Measurements from ENCODE around the gene LRRK1. TPM values are rescaled to one million over a fixed set of nuclear protein-coding genes. Genes with fewer than 3 reads are reported as not detected.

LRRK1 gene
- total and polyA plus RNA-seq, 2 of the 13 experiments (the other 11 are each of a cell fraction or from before 2014, with no cell fraction given), result 0.13 to 1.2 TPM

DNA sequence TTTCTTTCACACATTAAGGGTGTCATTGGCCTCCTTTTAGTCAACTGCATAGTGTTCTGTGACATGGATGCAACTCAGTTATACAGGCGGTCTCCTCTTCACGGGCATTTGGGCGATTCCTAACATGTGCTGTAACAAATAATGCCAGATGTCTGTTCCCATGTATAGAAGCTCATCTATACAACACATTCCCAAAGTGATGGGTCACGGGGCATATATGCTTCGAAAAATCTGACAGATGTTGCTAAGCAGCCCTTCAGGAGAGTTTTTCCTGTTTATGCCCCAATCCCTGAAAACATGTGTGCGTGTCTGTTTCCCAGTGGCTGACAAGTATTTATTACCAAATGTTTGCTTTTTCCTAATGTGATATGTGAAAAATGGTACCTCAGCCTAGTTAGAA, 25.8 kb downstream of the LRRK1 start:
- POLR2A ChIA-PET, result no interaction called here
- TF ChIP-seq KMT2A (CRISPR knock-in tag; IDR thresholded peaks at IDR 0.05) (no peak), ZNF253 (CRISPR knock-in tag; IDR thresholded peaks at IDR 0.05; ENCODE audit: borderline replicate concordance) (no peak), MEF2D (CRISPR knock-in tag; IDR thresholded peaks at IDR 0.05) (no peak), HNF4A (CRISPR knock-in tag; IDR thresholded peaks at IDR 0.05) (no peak), HNRNPUL1 (IDR thresholded peaks at IDR 0.05; ENCODE audit: low read depth, low read length) (no peak), CBFB (CRISPR knock-in tag; IDR thresholded peaks at IDR 0.05) (no peak), BRCA1 (CRISPR knock-in tag; IDR thresholded peaks at IDR 0.05) (no peak), ERF (CRISPR knock-in tag; IDR thresholded peaks at IDR 0.05) (no peak), EED (CRISPR knock-in tag; IDR thresholded peaks at IDR 0.05) (no peak), ZNF737 (CRISPR knock-in tag; IDR thresholded peaks at IDR 0.05; ENCODE audit: borderline replicate concordance) (no peak), SALL1 (CRISPR knock-in tag; IDR thresholded peaks at IDR 0.05) (no peak), DNMT3B (CRISPR knock-in tag; conservative IDR thresholded peaks at IDR 0.05) (no peak), ZSCAN21 (CRISPR knock-in tag; IDR thresholded peaks at IDR 0.05; ENCODE audit: borderline replicate concordance) (no peak), ZNF75D (CRISPR knock-in tag; IDR thresholded peaks at IDR 0.05; ENCODE audit: borderline replicate concordance) (no peak), THRA (CRISPR knock-in tag; IDR thresholded peaks at IDR 0.05; ENCODE audit: borderline replicate concordance) (no peak), FOXP1 (IDR thresholded peaks at IDR 0.05) (no peak), FOXP1 (CRISPR knock-in tag; IDR thresholded peaks at IDR 0.05) (no peak)
- TF ChIP-seq, protein P1, sequence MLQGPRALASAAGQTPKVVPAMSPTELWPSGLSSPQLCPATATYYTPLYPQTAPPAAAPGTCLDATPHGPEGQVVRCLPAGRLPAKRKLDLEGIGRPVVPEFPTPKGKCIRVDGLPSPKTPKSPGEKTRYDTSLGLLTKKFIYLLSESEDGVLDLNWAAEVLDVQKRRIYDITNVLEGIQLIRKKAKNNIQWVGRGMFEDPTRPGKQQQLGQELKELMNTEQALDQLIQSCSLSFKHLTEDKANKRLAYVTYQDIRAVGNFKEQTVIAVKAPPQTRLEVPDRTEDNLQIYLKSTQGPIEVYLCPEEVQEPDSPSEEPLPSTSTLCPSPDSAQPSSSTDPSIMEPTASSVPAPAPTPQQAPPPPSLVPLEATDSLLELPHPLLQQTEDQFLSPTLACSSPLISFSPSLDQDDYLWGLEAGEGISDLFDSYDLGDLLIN (CRISPR knock-in tag; IDR thresholded peaks at IDR 0.05; ENCODE audit: borderline replicate concordance), result no peak
- TF ChIP-seq, protein P2, sequence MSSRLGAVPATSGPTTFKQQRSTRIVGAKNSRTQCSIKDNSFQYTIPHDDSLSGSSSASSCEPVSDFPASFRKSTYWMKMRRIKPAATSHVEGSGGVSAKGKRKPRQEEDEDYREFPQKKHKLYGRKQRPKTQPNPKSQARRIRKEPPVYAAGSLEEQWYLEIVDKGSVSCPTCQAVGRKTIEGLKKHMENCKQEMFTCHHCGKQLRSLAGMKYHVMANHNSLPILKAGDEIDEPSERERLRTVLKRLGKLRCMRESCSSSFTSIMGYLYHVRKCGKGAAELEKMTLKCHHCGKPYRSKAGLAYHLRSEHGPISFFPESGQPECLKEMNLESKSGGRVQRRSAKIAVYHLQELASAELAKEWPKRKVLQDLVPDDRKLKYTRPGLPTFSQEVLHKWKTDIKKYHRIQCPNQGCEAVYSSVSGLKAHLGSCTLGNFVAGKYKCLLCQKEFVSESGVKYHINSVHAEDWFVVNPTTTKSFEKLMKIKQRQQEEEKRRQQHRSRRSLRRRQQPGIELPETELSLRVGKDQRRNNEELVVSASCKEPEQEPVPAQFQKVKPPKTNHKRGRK (CRISPR knock-in tag; IDR thresholded peaks at IDR 0.05), result no peak
- TF ChIP-seq, protein P3, sequence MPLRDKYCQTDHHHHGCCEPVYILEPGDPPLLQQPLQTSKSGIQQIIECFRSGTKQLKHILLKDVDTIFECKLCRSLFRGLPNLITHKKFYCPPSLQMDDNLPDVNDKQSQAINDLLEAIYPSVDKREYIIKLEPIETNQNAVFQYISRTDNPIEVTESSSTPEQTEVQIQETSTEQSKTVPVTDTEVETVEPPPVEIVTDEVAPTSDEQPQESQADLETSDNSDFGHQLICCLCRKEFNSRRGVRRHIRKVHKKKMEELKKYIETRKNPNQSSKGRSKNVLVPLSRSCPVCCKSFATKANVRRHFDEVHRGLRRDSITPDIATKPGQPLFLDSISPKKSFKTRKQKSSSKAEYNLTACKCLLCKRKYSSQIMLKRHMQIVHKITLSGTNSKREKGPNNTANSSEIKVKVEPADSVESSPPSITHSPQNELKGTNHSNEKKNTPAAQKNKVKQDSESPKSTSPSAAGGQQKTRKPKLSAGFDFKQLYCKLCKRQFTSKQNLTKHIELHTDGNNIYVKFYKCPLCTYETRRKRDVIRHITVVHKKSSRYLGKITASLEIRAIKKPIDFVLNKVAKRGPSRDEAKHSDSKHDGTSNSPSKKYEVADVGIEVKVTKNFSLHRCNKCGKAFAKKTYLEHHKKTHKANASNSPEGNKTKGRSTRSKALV (CRISPR knock-in tag; IDR thresholded peaks at IDR 0.05), result no peak
- peaks cover 1 to 51% of the 10 kb centered on the region in 2 experiments; a peak in 3 of 5 replicates for H3K27me3 ChIP-seq (ENCODE audit: control insufficient read depth in 1 of 2, insufficient read depth in 2 of 2, low read length in 2 of 2)
- WGBS (ENCODE audit: low lambda C conversion rate), result 0% methylated on average over 6 of the region's 6 CpGs
- no peaks in the 10 kb centered on the region for H3K79me2 ChIP-seq (ENCODE audit: insufficient read depth, low read length)
- no peak overlapping the region for H2AFZ ChIP-seq (ENCODE audit: low read length)
- no peaks in the 10 kb centered on the region for H3K9me3 ChIP-seq (ENCODE audit: low read length)
- no peaks in the 10 kb centered on the region for H3K4me1 ChIP-seq (ENCODE audit: insufficient read depth, low read length)
- no peak for ATAC-seq
- H3K4me2 ChIP-seq (ENCODE audit: low read depth, low read length), result no peak overlapping the region
- H3K9ac ChIP-seq (ENCODE audit: insufficient read depth, low read depth, low read length), result no peak overlapping the region
- DNase-seq (ENCODE audit: low spot score), result no peak
- H3K27ac ChIP-seq (ENCODE audit: extremely low read length, insufficient read depth, low read length), result no peak overlapping the region
- FAIRE-seq, result no peak
- CTCF ChIA-PET (ENCODE audit: low intra/inter-chr PET ratio, low total read pairs), result no interaction called here
- intact Hi-C loops (cut with micrococcal nuclease; ENCODE audit: unreplicated experiment) (no loop called here), in situ Hi-C loops (cut with HindIII; ENCODE audit: extremely low pct_ligation_motif_present, low pct_unique_long_range_greater_than_20kb) (no loop called here)
- BruUV-seq (replicated peaks), result no TSS peak
- H3K36me3 ChIP-seq (replicated peaks in 1 of 2; ENCODE audit: control insufficient read depth in 1 of 2, insufficient read depth in 2 of 2, low read length in 2 of 2), result no peaks in the 10 kb centered on the region
- no peaks in the 10 kb centered on the region for H4K20me1 ChIP-seq (ENCODE audit: insufficient read depth, low read length)
- H3K4me3 ChIP-seq (replicated peaks in 1 of 3; ENCODE audit: insufficient read depth in 1 of 3, low read depth in 2 of 3, low read length in 3 of 3), result no peak overlapping the region
